Measurements from ENCODE around the gene CFP.

Gene CFP

DNA sequence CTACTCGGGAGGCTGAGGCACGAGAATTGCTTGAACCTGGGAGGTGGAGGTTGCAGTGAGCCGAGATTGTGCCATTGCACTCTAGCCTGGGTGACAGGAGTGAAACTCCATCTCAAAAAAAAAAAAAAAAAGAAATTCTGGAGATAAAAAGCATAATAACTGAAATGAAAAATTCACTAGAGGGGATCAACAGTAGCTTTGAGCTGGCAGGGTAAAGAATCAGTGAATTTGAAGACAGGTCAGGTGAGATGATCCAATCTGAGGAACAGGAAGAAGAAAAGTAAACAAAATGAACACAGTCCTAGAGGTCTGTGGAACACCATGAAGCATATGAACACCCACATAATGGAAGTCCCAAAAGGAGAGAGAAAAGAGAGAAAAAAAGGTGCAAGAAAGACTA is 32.5 kb downstream of the CFP start:
- DNase-seq, result no peak

- no peak for DNase-seq
These were observed 33.5 kb downstream of the CFP start for GRCh38 chrX:47596256-47596655.

GRCh38 chrX:47595716-47596251 is 33.9 kb downstream of the CFP start:
- no peak for DNase-seq

GRCh38 chrX:47593522-47593921 is 36.2 kb downstream of the CFP start:
- peak; percentile 58 for DNase-seq

- DNase-seq, result no peak
These were observed 38.7 kb downstream of the CFP start for GRCh38 chrX:47590984-47591383.

DNA sequence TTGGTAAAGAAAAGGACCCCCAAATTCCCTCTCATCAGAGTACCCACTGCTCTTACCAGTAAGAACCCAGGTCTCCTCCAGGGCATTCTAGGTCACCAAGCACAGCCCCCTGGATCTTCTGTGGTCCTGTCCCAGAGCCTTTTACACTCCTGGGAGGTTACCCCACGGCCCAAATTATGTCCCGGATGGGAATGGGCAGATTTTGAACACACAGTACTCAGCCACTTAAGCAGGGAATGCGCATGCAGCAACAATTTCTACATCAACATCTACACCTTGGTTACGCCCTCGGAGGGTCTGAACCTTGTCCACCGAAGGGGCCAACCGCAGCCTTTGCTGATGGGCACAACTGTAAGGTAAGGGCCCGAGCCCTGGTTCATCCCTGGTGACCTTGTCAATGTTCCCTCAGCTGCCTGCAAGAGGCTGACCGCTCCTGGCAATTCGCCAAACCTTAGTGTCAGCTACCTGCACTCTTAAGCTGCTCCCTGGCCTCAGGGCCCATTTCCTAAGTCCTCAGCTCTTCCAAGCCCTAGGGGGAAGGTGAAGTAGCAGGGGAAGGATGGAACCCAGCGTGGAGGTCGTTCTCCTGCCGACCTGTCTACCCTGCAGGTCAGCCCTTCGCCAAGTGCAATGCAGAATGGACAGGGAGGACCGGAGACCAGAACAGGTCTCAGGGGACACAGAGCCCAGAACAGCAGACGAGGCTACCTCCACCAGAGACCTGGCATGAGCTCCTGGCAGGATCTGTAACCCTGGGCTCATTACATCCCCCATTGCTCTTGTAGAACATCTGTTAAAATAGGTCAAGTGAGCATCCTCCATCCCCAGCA is 41.6 kb downstream of the CFP start:
- DNase-seq, result no peak

- peak; percentile 58 for DNase-seq
These were observed 42.4 kb downstream of the CFP start for GRCh38 chrX:47587091-47587891.

DNA sequence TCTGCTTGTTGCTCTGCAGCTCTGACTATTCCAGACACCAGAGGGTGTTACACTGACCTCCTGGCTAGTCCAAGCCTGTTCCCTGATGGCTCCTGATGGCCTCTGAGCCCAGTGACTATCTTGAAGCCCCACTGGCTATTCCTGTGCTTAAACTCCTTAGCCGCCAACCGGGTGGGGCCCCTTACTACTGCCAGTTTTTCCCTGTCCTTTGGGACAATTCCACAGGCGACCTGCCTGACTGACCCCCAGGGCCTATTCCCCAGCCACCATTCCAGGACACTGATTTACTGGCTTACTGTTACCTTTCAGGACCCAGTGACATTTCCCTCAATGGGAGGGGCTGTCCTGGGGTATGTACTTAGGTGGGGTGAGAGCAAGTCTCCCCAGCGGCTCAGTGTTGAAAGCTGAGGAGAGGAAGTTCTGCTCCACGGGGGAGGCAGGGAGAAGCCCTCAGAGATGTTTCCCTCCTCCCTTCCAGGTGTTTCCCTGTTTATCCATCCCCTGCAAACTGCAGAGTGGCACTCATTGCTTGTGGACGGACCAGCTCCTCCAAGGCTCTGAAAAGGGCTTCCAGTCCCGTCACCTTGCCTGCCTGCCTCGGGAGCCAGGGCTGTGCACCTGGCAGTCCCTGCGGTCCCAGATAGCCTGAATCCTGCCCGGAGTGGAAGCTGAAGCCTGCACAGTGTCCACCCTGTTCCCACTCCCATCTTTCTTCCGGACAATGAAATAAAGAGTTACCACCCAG is 43.5 kb downstream of the CFP start:
- DNase-seq, result no peak

DNA sequence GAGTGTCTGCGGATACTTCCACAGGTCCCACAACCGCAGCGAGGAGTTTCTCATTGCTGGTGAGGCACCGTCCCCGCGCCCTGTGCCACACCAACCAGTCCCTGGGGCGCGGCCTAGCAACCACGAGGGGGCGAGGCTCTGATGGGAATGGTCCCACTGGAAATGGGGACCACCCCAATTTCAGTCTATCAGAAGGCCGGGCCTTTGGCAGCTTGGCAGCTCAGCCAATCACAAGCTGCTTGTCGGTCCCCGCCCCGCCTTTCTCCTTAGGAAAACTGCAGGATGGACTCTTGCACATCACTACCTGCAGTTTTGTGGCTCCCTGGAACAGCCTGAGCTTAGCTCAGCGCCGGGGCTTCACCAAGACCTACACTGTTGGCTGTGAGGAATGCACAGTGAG is 44.5 kb downstream of the CFP start:
- no peak for DNase-seq

DNA sequence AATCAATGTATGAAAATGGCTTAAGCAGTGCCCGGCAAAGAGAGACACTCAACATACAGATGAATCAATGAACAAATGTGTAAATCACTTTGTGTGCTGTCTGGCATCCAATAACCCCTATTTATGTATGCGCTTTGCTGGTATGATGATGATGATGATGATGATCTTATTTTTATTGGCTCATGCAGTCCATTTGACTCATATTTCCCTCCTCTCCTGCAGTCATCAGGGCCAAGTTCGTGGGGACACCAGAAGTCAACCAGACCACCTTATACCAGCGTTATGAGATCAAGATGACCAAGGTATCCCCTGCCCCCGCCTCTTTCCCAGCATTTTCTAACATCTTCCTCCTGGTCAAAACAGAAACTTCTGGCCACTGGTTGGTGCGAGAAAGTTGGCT is 45.0 kb downstream of the CFP start:
- no peak for DNase-seq

GRCh38 chrX:47583240-47583861 is 46.4 kb downstream of the CFP start:
- DNase-seq, result no peak

- peak; percentile 93 for DNase-seq
These were observed 47.7 kb downstream of the CFP start, which contains the start of gene TIMP1 for GRCh38 chrX:47581731-47582647. TIMP1 (plus strand) TSS chrX:47582436; CDS start chrX:47583416, 980 bp downstream.

- peak; percentile 93 for DNase-seq
These were observed 50.2 kb downstream of the CFP start for GRCh38 chrX:47579537-47579936.

GRCh38 chrX:47578692-47579091 is 51.0 kb downstream of the CFP start:
- DNase-seq, result peak; percentile 77

- no peak for DNase-seq
These were observed 51.8 kb downstream of the CFP start for GRCh38 chrX:47577901-47578300.

DNA sequence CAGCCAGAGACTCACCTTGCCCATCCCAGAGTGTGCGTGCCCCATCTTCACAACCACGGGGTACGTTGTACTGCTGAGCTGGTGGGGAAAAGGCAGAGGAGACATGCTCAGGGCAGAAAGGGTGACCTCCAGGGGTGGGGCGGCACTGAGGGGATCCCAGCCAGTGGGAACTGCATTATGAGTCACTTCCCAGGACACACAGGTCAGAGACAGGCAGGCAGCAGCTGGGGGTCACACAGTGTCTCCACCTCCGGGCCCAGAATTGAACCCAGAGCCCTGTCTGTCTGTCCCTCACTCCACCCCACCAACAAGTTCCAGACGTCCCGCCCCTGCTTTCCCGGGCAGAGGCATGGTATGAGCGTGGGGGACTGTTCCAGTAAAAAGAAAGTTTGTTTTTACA is 52.3 kb downstream of the CFP start:
- no peak for DNase-seq

DNA sequence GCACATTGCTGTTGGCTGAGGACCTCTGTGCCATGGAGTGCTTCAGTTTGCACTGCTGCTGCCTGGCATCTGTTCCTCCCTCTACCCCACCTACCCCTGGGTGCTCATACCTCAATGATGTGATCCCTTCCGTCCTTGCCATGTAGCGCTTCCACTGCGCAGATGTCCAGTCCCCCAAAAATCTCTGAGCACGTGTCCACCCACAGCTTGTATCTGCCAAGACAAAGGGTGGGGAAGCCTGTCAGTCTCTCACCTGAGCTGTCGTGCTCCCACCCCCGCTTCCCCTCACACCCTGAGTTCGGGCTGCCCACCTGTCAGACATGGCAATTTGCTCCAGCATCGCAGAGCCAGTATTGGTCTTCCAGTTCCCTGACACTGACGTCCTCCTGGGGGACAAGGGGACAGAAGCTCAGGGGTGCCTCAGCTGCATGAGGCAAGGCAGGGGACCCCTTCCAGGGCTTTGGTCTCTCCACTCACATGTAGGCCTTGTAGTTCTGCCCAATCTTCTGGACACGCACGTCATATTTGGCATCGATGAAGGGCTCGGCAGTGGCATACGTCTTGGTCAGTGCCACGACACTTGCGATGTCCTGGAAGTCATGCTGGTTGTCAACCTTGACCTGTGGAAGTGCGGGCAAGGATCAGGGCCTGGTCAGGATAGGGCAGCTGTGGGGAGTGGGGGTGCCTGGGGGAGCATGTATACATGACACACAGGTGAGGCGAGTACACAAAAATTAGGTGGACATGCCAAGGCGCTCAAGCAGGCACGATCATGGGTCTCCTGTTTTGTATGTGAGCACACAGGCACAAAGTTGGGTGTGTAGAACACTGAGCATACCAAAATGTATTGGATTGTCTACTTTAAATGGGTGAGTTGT is 53.5 kb downstream of the CFP start:
- DNase-seq, result no peak

DNA sequence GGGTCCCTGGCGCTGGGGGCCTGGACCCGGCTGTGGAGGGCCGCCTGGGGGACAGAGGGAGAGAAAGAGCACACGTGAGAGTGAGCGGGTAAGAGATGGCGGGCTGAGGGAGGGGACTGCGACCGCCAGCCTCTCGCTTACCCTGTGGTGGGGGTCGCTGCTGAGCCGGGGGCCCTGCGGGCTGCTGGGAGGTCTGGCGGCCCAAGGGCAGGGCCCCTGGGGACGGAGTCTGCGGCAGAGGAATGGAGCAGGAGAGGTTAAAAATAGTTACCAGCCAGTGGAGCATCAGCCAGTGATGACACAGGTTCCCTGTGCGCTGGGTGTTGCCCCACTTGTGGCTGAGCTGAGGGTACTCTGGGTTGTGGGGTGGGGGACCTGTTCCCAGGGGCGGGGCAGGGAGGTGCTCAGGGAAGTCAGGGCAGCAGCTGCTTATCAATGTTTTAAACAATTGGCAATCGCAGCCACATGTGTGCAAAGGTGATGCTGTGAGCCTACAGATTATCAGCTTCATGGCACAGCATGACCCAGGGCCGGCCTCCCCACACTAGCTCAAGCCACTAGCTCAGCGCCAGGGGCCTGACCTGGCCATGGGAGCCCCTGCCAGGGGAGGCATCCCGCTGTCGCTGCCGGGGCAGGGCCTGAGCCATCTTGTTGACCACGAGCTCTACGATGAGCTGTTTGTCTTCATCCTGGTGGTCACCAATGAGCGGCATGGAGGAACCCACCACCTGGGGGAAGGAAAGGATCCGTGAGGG is 55.0 kb downstream of the CFP start:
- no peak for DNase-seq

DNA sequence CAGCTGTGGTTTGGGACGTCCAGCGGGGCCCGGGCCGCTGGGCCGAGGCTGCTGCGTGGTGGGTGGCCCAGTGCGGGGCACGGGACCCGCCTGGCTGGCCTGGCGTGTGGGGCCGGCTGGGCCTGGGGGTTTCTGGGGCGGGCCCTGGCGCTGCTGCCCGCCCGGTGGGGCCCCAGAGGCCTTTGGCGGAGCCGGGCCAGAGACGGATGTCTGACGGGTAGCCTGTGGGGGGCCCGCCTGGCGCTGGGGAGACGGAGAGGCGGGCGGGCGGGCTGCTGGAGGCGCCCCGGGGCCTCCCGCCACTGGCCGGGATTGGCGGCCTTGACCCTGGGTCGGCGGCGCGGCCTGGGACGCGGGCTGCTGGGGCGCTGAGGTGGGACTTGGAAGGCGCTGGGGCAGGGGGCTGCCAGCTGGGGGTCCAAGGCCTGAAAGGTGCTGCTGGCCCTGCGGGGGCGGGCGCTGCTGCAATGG is 55.6 kb downstream of the CFP start:
- DNase-seq, result no peak
